ENCODE data around the gene MBNL2.

The MBNL2 gene

DNA sequence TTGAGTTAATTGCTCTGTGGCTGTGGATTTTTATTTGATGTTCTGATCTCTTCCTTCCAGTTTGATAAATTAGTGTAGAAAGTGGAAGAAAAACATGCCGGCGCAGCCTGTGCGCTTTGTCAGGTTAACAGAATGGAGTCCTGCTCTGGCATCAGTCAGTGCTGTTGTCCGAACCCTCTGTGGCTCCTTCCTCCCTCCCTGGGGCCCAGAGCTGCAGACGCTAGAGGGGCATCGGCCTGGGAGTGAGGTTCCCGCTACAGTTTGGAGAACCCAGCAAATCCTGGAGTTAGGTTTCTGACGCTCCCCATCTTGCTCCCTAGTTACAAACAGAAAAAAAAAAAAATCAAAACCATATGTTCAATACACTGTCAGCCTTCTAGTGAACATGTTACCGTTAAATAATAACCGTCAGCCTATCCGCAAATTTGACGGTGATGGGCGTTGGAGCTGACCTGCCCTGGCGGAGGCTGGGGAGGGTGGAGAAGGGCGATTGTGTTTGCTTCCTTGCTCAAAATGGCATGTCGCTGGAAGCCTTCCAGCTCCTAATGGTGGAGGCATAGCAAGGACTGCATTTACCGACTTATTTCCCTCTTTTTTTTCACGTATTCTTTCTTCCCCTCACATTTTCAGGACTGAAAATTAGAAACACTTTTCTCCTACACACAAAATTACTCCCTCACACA, 13.6 kb downstream of the MBNL2 start:
- DNase-seq: no peak

DNA sequence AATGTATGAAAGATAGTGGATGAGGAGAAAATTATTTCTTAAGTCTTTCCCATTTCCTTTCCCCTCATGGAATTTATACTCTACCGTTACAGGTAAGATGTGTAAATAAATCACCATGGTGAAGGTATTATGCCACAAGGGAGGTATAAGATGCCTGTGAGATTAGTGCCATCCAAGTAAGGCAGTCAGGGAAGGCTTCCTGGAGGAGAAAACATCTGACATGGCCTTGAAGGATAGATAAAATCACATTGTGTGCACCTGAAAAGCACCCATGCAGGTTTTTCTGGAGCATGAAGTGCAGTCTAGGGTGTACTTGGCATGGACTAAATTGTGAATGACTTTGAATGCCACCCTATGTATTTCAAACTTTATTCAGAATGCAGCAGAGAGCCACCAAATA, 15.3 kb downstream of the MBNL2 start:
- DNase-seq: no peak

DNA sequence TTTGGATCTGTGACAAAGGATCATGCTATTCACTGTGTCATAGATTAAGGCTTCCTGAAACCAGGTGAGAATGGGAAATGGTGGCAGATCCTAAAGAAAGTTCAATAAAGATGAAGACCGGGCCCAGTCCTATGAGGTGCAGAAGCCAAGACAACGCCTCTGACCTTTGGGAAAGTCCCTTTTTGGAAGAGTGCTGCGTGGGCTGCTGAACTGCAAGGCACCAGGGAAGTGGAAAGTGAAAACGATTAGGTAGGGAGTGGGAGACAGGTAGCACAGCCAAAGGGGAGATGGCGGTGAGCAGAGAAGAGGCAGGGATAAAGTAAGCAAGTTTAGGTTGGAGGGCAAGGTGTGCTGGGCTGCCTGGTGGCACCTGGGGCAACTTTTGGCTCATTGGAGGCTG, 16.3 kb downstream of the MBNL2 start:
- DNase-seq: no peak

DNA sequence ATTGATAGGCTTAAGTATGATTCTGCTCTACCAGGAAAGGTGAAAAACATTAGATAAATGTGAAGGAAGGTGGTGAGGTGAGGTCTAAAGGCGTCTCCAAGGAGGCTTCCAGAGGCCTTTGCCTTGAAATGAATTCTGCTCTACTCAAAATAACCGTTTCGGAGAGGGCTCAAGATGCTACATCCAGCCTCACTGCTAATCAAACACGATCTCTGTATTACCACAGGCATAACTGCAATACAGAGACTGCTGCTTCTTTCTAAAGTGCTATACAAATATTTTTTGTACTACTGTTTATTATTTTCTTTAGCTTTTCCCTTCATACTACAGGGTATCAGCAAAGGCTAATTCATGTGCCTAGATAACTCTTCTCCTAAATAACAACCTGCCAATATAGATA, 16.8 kb downstream of the MBNL2 start:
- no peak for DNase-seq

DNA sequence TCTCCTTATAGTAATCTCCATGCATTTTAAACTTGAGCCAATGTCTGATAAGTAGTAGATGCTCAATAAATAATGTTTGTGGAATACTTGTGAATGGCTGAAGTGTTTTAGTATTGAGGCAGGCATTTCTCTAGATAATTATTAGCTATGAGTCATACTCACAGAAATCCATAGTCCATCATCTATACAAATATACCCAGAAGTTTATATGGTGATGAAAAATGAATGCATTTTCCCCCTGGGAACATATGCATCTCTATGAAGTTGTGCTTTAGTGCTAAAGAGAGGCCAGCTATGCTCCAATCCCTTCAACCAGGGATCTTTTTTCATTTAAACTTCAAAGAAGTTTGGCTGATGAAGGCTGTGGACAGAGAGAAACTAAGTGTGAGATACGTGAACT, 17.2 kb downstream of the MBNL2 start:
- no peak for DNase-seq

DNA sequence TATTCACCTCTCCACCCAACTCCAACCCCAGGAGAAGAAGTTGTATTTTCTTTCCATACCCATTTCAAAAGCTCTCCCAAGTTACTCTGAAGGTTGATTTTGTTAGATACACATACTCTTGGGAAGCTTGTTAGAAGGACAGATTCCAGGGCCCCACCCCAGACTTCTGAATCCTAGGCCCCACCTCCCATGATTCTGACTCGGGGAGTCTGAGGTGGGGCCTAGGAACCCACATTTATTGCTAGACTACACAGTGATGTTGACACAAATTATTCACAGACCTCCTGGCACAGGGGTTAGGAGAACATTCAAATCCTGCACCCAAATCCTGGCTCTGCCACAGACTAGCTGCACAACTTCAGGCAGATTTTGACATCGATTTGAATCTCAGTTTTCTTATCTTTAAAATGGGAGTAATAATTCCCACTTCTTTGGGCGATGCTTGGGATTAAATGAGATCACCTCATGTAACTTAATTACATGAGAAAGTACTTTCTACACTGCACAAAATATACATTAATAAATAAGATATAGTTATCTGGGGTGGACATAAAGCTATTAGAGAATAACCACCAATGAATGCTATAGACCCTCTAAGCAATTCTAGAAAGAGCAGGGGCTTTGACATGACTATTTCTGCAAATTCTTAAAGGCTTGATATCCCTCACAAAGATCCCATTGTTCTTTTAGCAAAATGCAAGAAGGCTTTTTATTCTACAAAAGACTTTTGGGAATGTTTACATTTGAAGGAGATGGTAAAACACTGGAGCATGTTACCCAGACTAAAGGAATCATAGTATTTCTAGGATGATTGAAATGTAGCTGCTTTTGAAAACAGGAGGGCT, 18.0 kb downstream of the MBNL2 start:
- no peak for DNase-seq

DNA sequence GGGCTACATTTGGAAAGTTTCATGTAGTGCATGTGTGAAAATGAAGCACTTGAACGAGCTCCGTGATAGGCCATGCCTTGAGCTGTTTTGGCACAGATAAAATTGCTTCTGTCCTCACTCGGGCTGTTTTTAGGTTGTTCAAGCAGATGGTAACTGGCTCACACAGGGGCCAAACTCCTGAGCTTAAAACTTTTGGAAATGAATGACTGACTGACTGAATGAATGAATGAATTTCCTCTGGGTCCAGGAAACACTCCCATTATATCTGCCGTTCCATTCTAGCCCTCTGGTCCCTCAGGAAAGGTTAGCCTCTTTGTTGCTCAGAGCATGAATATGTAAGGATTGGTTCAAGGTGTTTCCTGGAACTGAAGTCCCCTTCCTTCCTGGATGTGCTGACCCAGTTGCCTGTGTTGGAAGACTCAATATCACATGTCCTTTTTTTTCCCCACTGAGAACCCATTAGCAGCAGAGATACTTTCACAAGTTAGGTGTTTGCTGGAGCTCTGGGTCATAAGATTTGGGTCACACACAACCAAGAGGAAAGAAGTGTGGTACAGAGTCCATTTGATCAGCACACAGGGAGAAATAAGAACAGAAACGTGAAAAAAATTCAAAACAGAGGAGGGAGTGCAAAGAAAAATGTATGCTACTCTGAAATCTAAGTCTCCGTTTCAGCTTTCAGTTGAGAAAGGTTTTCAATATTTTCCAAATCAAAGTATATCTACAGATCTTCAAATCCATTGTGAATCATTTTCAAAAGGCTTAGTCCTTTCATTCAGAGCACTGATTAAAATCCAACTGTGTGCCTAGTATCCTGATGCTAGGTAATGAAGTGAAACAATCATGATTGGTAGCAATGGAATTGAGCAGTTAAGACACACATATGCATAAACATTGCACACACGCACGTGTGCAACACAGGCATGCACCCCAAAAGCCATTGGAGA, 18.9 kb downstream of the MBNL2 start:
- no peak for DNase-seq

DNA sequence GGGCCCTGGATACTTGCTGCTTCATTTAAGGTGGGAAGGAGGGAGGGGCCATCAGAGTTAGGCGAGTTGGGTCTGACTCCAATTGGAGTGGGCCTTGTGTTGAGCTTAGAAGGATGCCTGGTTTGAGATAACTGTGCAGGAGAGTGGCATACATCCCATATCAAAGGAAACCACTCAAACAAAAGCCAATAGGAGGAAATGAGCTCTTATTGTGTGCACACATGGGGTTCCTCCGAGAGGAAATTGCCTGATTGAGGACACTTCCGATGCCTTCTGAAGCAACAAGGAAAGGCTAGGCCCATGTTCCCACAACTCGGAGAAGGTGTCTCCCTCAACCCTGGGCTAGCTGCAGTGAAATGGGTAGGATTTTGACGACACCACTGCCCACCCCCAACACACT, 19.6 kb downstream of the MBNL2 start:
- no peak for DNase-seq

DNA sequence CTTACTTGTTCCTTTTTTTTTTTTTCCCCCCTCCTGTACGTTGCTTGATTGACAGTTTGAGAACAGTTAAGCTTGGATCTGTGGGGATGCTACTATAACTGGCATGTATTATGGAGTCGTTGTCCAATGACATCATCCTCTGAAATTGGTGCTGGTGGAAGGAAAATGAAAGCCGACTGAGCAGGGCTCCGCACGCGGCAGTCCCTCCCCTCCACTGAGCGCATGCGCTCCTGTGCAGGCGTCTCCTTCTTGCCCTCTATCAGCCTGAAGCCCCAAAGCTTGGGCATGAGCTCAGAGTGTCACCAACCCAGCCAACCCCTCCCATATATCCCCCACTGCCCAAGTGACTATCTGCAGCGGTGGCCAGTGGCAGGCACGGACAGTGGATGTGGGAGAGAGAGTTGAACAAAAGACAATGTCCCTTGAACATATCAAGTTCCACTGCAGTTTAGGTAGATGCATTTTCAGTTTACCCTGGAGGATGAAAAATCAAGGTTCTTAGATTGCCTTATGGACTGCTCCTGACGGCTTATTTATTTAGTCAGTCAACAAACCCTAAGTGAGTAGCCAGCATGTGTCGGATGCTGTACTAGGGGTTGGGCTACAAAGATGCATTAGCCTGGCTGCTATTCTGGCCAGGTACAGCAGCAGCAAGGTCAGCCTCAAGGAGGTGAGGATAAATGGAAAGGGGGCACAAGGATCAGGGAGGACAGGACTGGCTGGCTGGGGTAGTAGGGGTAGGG, 20.8 kb downstream of the MBNL2 start:
- no peak for DNase-seq

DNA sequence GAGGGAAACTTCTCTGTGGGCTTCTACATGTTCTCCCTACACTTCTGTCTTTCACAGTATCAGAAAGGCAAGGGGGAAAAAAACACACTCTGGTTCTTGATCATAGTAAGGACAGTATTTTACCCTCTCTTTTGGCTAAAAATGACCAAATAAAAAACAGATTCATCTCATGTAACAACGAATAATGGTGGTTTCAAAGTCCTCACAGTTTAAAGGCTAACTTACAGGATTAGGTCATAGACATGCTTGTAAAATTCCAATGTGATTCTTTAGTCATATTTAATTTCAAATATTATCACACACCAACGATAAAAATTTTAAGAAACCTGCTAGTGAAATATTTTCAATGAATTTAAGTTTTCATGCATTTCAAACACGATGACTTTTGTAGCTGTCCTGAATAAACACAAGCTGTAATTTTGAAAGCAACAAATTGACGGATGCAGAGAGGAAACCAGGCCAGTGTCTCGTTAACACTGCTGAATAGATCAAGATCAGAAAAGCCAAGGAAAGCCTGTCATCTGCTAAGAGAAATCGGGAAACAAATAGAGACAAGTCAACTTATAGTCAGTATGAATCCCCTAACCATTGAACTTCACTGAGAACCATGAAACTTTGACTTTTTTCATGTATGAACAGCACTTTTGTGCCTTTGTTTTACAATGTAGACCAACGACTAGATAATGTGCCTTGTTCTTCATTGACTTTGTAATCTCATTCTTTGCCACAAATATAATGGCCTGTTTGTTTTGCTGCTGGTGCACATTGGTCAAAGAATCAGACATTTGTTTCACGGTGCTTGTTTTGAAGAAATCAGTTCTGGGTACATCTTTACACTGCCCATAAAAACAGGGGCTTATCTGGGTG, 22.0 kb downstream of the MBNL2 start:
- DNase-seq: no peak

DNA sequence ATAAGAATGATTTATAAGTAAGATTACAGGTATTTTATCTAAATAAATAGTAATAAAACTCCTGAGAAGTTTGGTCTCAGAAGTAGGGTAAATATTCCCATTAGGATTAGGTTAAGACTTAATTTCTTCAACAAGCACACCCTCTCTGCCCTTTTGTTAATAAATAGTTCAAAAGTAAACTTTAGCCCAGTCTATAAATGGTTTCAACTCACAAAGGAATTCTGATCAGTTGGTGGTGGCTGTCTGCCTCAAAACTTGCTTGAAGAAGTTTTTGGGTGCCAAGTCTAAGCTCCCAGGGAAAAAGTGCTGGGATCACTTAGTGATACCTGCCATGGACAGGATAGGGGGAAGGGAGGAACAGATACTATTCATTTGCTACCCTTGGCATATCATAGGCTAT, 22.9 kb downstream of the MBNL2 start:
- DNase-seq: no peak

DNA sequence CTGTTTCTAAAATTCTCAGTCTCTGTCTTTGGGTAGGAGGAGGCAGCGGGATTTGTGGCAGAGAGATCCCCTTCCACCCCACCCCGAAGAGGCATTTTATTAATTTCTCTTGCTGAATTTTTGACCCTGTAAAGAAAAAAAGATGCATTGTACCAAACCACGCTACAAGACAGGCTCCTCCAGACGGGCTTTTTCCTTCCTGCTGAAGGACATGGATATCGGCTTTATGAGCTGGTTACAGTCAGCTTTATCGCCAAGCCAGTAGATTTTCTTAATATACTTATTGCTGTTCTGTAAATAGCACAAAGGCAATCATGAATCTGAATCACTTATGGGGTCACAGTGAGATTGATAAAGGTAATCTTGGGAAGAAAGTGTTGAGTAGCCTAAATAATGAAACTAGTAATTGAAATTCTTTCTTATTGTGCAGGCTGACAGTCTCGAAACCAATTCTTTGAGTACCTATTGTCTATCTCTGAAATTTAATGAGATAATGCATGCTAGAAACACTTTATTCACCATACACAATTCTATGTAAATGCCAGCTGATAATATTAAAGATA, 24.5 kb downstream of the MBNL2 start:
- DNase-seq: no peak

DNA sequence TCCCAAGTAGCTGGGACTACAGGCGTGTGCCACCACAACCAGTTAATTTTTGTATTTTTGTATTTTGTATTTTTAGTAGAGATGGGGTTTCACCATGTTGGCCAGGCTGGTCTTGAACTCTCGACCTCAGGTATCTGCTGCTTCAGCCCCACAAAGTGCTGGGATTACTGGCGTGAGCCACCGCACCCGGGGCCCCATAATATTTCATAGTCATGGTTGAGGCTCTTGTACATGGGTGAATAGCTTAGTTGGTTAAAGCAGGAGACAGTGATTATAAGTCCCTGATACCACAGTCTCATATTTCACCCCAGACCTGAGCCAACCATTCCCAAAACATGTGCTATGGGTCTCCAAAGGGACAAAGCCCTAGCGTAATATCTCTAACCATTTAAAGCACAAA, 26.1 kb downstream of the MBNL2 start:
- DNase-seq: no peak

DNA sequence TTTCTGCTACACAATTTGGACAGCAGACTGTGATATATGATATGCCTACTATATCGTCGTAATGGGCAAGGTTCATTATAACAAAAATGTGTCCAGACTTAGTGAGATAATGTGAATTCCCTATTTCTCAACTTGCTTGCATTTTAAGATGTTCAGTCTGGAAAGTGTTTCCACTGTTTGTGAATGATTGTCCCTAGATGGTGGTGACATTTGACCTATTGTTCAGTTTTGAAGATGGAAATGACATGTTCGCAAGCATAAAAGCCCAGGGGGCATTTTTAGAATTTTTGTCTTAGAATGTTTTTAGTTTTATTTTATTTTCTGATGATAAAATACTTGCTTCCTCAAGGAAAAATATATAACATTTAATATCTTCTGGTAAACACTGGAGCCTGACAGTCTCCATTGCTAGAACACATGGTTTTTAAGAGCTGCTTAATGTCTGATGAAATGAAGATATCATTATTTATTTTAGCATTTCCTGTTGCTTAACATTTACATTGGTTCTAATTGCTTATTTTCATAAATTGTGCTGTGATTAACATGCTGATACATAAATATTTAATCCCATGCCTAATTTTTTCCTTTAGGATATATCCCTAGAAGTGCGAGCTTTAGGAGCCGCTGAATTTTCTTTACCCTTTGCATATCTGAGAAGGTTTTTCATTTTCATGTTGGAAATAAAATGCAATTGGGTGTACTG, 27.1 kb downstream of the MBNL2 start:
- no peak for DNase-seq

DNA sequence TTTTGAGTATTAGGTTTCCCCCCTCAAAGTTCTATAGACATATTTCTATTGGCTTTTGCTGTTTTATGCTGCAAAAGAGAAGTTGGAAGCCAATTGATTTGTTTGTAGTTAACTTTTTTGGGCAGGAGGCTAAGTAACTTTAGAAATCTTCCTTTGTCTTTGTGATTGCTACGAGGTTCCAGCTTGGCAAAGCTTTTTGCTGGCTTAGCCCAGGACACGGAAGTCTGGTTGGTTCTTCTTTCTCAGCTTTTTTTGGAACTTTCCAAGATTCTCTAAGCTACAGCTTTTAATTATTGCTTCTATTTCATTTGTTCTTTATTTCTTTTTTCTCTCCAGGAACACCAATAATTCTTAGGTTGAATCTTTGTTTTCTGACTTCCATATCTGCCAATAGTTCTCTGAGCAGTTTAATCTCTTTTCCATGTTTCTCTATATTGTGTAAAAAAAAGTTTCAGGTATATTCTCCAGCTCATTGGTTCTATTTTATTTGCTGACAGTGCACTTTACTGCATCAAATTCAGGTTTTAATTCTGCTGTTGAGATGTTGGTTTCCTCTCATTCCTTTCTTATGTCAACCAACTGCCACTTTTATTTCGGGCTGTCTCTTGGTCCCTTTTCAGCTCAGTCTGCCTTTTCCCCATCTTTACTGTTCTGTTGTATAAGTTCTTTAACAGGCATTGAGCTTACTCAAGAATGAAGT, 27.8 kb downstream of the MBNL2 start:
- DNase-seq: no peak

DNA sequence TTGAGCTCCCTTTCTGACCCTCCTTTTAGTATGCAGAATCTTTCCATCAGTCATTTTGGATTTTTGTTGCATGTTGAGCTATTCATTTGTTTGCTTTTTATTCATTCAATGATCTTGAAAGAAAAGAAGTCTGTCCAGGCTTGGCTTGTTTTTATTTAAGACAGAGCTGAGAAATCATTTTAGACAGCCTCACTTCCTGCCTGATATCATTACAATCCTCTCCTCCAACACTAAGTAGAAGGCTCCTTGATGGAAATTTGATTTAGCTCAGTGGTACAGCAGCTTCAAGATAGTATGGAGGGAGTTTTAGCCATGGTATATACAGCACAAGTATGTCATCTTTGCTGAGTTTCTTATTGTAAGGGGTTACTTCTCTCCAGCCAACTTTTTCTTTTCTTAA, 28.4 kb downstream of the MBNL2 start:
- no peak for DNase-seq

DNA sequence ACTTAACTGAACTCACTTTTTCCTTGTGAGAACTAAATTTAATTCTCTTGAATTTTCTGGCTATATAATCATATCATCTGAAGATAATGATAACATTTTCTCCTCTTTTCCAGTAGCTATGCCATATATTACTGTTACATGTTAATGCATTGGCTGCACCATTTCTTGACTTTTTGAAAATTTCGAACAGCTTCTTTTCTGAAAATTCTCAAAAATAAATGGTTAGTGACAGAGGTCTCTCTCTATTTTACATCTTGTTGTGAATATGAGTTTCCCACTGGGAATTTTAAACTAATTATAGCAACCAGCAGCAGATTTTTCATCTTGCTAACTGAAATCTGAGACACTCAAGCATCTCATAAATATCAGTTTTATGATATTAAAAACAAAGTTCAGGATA, 30.6 kb downstream of the MBNL2 start:
- DNase-seq: no peak

DNA sequence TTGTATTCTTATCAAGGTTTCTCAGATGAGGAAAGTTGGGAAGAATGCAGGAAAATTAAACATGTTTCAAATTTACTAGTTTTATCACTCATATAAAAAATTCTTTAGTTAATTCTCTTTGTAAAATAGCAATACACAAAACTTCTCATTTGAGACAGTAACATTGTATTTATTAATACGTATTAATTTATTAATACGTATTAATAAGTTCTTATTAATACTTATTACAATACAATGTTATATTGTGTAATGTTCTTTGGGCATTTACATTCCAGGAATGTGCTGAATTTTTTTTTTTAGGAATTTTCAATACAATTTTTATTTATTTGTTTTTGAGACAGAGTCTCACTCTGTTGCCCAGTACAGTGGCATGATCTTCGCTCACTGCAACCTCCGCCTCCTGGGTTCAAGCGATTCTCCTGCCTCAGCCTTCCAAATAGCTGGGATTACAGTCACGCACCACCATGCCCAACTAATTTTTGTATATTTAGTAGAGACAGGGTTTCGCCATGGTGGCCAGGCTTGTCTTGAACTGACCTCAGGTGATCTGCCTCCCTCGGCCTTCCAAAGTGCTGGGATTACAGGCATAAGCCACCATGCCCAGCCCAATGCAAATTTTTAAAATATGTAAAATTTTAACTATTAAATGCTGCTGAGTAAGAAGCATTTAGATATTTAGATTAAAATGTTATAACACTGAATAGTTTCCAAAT, 31.6 kb downstream of the MBNL2 start:
- no peak for DNase-seq

DNA sequence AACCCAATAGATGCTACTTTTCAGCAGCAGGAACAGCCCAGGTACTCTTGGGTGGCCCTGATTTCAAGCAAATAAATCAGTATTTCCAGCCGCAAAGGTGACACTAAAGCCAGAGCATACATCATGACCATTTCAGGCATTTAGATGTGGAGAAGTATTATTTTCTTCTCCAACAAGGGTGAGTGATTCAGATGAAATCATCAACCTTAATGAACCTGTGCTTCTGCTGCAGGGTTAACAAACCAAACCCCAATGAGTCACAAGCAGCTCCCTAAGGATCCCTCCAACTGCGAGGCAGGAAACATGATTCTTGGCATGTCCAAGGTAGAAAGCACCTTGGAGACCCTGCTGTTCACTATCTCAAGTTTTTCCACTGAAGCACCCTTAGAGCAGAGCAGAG, 32.7 kb downstream of the MBNL2 start:
- no peak for DNase-seq

All from activated CD4-positive, alpha-beta T cell treated with anti-CD3 and anti-CD28 coated beads, Interleukin-2, amount 50 U/mL, for 4 hours (primary cell).